Stimulated activated CD4-positive, alpha-beta T cell treated with anti-CD3 and anti-CD28 coated beads, Interleukin-2, amount 100 ng/mL, for 4 hours (primary cell): ENCODE results near the gene PSME3.
"Not testable (repeated sequence)": the region's sequence is repeated elsewhere in the genome, so short reads cannot be mapped to it uniquely, and the experiment has no call there.

Experiments
- DNase-seq: peaks from one replicate; pipeline ENCODE4 v3.0.0-alpha.2; 2020; ENCODE audit warnings: low read depth

PSME3 gene

GRCh38 chr17:42878123-42878880, 45.1 kb downstream of the PSME3 start:
- DNase-seq = no peak

DNA sequence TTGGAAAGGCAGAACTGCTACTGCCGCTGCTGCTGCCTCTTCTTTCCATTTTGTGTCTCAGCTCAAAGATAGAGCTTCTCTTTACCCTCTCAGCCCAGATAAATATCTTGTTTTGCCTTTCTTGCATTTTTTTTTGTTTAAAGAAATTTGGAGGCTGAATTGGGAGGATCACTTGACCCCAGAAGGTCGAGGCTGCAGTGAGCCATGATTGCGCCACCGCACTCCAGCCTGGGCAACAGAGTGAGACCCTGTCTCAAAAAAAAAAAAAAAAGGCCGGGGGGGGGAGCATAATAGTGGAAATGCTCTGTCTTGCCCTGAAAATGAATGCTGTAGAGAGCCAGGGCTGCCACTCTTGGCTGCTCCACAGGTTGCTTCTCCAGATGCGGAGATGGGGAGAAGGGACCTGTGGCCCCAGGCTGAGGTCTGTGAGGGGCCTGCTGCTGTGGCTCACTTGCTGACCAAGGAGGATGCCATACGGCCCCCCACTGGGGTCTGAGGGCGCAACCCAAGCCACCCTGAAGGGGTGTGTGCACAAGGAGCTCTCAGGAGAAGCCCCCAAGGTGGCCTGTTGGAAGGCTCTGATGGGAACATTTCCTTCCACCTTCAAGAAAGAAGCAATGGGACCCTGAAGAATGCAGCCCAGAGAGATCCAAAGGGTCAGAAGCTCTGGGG, 45.9 kb downstream of the PSME3 start:
- DNase-seq = no peak

GRCh38 chr17:42879596-42879985, 46.4 kb downstream of the PSME3 start:
- no peak for DNase-seq

- DNase-seq = no peak
Observed at GRCh38 chr17:42880776-42881310, 47.6 kb downstream of the PSME3 start.

GRCh38 chr17:42881706-42882105, 48.5 kb downstream of the PSME3 start:
- DNase-seq = not testable (repeated sequence)

- no peak for DNase-seq
Observed at GRCh38 chr17:42882166-42882565, 49.0 kb downstream of the PSME3 start.

- no peak for DNase-seq
Observed at GRCh38 chr17:42883802-42884558, 50.8 kb downstream of the PSME3 start.

GRCh38 chr17:42885806-42886205, 52.6 kb downstream of the PSME3 start:
- not testable (repeated sequence) for DNase-seq

DNA sequence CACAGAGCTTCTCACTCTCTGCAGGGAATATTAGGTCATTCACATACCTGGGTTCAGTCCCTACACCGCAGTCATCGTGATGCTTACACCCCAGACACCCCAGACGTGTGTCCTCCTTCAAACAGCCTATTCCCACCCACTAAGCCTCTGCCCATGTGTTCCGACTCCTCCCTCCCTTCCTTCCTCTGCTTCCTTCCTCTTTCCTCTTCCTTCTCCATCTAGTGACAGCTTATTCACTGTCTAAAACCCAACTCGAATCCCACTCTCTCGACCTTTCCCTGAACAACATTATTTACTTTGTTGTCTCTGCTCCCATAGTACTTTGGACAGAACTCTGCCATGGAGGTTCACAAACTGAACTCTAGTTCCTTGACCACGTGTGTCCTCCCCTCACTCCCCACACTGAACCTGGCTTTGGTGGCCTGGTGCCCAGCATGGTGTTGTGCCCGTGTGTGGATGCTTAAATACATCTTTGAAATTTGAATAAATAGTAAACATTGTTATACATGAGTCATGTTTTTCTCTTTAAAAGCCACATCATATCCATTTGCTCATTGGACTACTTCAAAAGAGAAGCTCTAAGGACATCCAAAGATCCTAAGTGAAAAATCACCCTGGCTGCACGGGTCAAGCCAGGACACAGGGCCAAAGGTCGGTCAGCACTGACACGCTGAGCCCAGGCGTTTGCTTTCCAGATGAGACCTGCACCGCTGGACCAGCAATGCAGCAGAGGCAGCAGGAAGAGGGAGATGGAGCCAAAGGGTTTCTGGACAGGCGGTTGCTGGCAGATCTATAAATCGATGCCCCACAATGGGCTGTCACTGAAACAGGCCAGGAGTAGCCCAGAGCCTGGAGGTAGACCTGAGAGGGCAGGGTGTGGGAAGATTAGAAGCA, 53.3 kb downstream of the PSME3 start:
- no peak for DNase-seq

- no peak for DNase-seq
Observed at GRCh38 chr17:42889809-42890208, 56.6 kb downstream of the PSME3 start.

- DNase-seq = no peak
Observed at GRCh38 chr17:42891539-42892152, 58.4 kb downstream of the PSME3 start.

DNA sequence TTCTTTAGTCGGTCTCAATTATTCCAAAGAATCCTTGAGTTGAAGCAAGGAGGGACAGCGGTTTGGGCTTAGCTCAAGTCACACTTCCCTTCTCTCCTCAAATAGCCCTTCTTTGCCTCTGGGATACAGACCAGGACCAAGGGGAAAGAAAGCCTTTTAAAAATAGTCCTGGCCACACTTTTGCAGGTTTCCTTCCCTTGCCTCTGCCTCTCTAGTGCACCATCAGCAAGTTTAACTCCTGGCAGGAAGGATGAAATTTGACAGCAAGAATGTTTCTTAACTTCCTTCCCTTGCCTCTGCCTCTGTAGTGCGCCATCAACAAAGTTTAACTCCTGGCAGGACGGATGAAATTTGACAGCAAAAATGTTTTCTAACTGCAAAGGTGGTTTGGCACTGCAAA, 60.2 kb downstream of the PSME3 start:
- DNase-seq = no peak
